Effector memory CD4-positive, alpha-beta T cell (primary cell): ENCODE results near the gene BPI.
"Not testable (repeated sequence)": the region's sequence is repeated elsewhere in the genome, so short reads cannot be mapped to it uniquely, and the experiment has no call there.

Experiments
- DNase-seq, 3 donors: peaks; one replicate each; pipeline ENCODE4 v3.0.0-alpha.2; 2020
- H3K27ac ChIP-seq: 2 replicates; pipeline ENCODE4 v1.7.0; 2013; ENCODE audit warnings: mild to moderate bottlenecking, low read length, moderate library complexity; ENCODE audit not compliant: insufficient read depth, poor library complexity, severe bottlenecking
- H3K27me3 ChIP-seq: replicated peaks from 2 replicates; pipeline ENCODE4 v1.7.0; 2013; ENCODE audit warnings: mild to moderate bottlenecking, low read length; ENCODE audit not compliant: insufficient read depth, control insufficient read depth, poor library complexity, severe bottlenecking
- H3K36me3 ChIP-seq: 2 replicates; pipeline ENCODE4 v1.7.0; 2013; ENCODE audit warnings: mild to moderate bottlenecking, low read length, moderate library complexity; ENCODE audit not compliant: control insufficient read depth, insufficient read depth
- H3K4me1 ChIP-seq: 2 replicates; pipeline ENCODE4 v1.7.0; 2013; ENCODE audit warnings: low read length, mild to moderate bottlenecking; ENCODE audit not compliant: control insufficient read depth, insufficient read depth, poor library complexity, severe bottlenecking
- H3K4me3 ChIP-seq: 2 replicates; pipeline ENCODE4 v1.7.0; 2013; ENCODE audit warnings: low read length, low read depth, mild to moderate bottlenecking; ENCODE audit not compliant: insufficient read depth, poor library complexity, severe bottlenecking
- H3K9me3 ChIP-seq: 2 replicates; pipeline ENCODE4 v1.7.0; 2013; ENCODE audit warnings: mild to moderate bottlenecking, low read length, moderate library complexity; ENCODE audit not compliant: control insufficient read depth
- total RNA-seq, 3 donors: gene quantifications; one replicate each; lab custom pipeline; 2026; lab: John Stamatoyannopoulos, UW

Gene BPI
- 0 reads per million in 3 donors for total RNA-seq

- peaks cover 5% of the 10 kb centered on the region for H3K4me1 ChIP-seq
These were observed at the start of gene BPI for GRCh38 chr20:38303908-38304379. BPI (plus strand) TSS chr20:38304156; CDS start chr20:38304224, 68 bp downstream.

GRCh38 chr20:38254621-38255020, 49.3 kb upstream of the BPI start:
- not testable (repeated sequence) for H3K36me3 ChIP-seq, H3K27ac ChIP-seq, H3K4me1 ChIP-seq, H3K4me3 ChIP-seq, DNase-seq, H3K9me3 ChIP-seq, H3K27me3 ChIP-seq

More at GRCh38 chr20:38303908-38304379, at the start of gene BPI:
- Histone ChIP-seq H3K27ac (no peak within 1 kb of the TSS), H3K9me3 (no peaks in the 10 kb centered on the region), H3K36me3 (no peaks in the 10 kb centered on the region), H3K4me3 (no peak within 1 kb of the TSS), H3K27me3 (peaks cover 5% of the 10 kb centered on the region)
- DNase-seq = no peak

- Histone ChIP-seq H3K36me3 (no peaks in the 10 kb centered on the region), H3K27me3 (peaks cover 14% of the 10 kb centered on the region), H3K4me1 (no peaks in the 10 kb centered on the region), H3K4me3 (no peak overlapping the region), H3K9me3 (no peaks in the 10 kb centered on the region), H3K27ac (no peak overlapping the region)
- DNase-seq = no peak
These were observed 48.6 kb upstream of the BPI start for GRCh38 chr20:38255393-38255792.

DNA sequence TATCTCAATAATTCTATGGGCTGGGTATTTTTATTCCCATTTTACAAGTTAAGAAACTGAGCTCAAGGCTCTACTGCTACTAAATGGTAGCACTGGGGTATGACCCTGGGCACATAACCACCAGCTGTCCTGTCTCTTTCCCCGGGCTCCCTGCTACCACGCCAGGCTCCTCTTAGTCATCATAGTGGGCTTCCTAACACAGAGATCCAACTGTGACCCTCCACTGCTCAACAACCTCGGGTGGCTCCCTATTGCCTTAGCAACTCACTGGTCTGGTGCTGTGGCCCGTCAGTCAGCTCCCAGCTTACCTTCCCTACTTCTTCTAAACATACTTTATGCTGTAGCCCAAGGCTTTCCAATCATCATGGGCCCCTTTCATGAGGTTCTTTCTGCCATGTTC, 47.9 kb upstream of the BPI start:
- no peak for DNase-seq
- H3K36me3 ChIP-seq = no peaks in the 10 kb centered on the region
- no peaks in the 10 kb centered on the region for H3K4me1 ChIP-seq
- peaks cover 15% of the 10 kb centered on the region for H3K27me3 ChIP-seq
- H3K9me3 ChIP-seq = no peaks in the 10 kb centered on the region
- no peak overlapping the region for H3K27ac ChIP-seq
- no peak overlapping the region for H3K4me3 ChIP-seq

DNA sequence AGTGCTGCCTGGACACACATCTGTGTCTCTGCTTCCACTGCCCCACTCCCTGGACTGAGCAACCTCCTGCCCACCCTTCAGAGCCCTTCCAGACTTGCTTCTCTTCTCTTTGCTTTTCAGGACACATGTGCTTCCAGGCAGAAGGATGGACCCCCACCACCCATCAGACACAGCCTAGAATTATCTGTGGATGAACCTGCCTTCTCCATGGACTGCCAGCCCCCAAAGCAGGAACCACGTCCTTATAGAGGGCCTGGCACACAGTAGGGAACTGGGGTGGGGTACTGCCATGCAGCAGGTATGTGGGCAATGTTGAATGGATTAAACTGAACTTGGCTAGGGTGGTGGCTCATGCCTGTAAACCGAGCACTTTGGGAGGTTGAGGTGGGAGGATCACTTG, 47.0 kb upstream of the BPI start:
- no peaks in the 10 kb centered on the region for H3K36me3 ChIP-seq
- DNase-seq = no peak
- no peaks in the 10 kb centered on the region for H3K9me3 ChIP-seq
- H3K27ac ChIP-seq = no peak overlapping the region
- H3K4me3 ChIP-seq = no peak overlapping the region
- no peaks in the 10 kb centered on the region for H3K4me1 ChIP-seq
- H3K27me3 ChIP-seq = peaks cover 15% of the 10 kb centered on the region

DNA sequence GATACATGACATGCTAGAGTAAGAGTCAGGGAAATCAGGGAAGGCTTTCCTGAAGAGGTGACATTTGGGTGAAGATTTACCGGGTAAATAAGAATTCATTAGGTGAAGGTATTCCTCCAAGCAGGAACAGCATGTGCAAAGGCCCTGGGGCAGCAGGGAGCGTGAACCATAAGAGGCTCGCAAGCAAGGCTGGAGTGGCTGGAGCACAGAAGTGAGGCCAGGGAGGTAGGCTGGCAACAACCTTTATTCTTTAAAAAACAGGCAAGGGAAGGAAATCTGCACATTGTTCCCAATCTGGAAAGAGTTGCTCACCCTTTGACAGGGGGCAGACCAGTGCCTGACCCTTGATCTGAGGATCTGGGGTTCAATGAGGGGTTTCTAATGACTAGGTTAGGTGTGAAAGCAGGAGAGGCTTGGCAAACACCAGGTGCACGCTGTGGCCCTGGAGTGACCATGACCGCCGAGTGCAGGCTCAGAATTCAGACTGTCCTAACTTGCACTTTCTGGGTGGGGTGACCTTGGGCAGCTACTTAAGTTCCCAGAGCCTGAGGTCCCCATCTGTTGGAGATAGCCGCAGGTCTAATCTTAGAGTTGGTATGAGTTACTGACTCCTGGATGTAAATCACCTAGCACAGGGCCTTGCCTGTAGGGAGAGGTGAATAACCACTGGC, 45.3 kb upstream of the BPI start:
- no peaks in the 10 kb centered on the region for H3K9me3 ChIP-seq
- H3K36me3 ChIP-seq = no peaks in the 10 kb centered on the region
- H3K4me3 ChIP-seq = no peak overlapping the region
- H3K27ac ChIP-seq = no peak overlapping the region
- H3K27me3 ChIP-seq = peaks cover 15% of the 10 kb centered on the region
- H3K4me1 ChIP-seq = no peaks in the 10 kb centered on the region
- DNase-seq = no peak

GRCh38 chr20:38260025-38260377, 44.0 kb upstream of the BPI start:
- no peaks in the 10 kb centered on the region for H3K36me3 ChIP-seq
- no peaks in the 10 kb centered on the region for H3K4me1 ChIP-seq
- peaks cover 15% of the 10 kb centered on the region for H3K27me3 ChIP-seq
- no peak overlapping the region for H3K4me3 ChIP-seq
- no peaks in the 10 kb centered on the region for H3K9me3 ChIP-seq
- DNase-seq = no peak
- no peak overlapping the region for H3K27ac ChIP-seq

GRCh38 chr20:38260378-38261053, 43.4 kb upstream of the BPI start, which contains the start of gene KIAA1755:
KIAA1755 (minus strand) TSS chr20:38260735; CDS start chr20:38260500, 235 bp downstream.
- Histone ChIP-seq H3K27me3 (peaks cover 15% of the 10 kb centered on the region), H3K9me3 (no peaks in the 10 kb centered on the region), H3K4me3 (no peak within 1 kb of the TSS), H3K36me3 (no peaks in the 10 kb centered on the region), H3K27ac (no peak within 1 kb of the TSS), H3K4me1 (no peaks in the 10 kb centered on the region)
- no peak for DNase-seq

- H3K4me3 ChIP-seq = no peak overlapping the region
- DNase-seq = no peak
- H3K27ac ChIP-seq = no peak overlapping the region
These were observed 42.9 kb upstream of the BPI start for GRCh38 chr20:38261054-38261390.

GRCh38 chr20:38262931-38263330, 41.0 kb upstream of the BPI start:
- H3K27me3 ChIP-seq = peaks cover 15% of the 10 kb centered on the region
- DNase-seq = no peak
- H3K4me1 ChIP-seq = no peaks in the 10 kb centered on the region
- H3K4me3 ChIP-seq = no peak overlapping the region
- no peaks in the 10 kb centered on the region for H3K9me3 ChIP-seq
- H3K36me3 ChIP-seq = no peaks in the 10 kb centered on the region
- no peak overlapping the region for H3K27ac ChIP-seq

More at GRCh38 chr20:38261054-38261390, 42.9 kb upstream of the BPI start:
- Histone ChIP-seq H3K9me3 (no peaks in the 10 kb centered on the region), H3K27me3 (peaks cover 15% of the 10 kb centered on the region), H3K36me3 (no peaks in the 10 kb centered on the region), H3K4me1 (no peaks in the 10 kb centered on the region)
